ENCODE data around the gene C12orf43.

- TF ChIP-seq CTCF (IDR thresholded peaks at IDR 0.05) (no peak), POLR2A (IDR thresholded peaks at IDR 0.05) (no peak), POLR2AphosphoS5 (IDR thresholded peaks at IDR 0.05) (no peak), EP300 (IDR thresholded peaks at IDR 0.05) (no peak)
These were observed 5.4 kb downstream of the C12orf43 start for GRCh38 chr12:121010860-121011259.
